ENCODE data around the gene MAP3K20. TPM values are rescaled to one million over a fixed set of nuclear protein-coding genes. Genes with fewer than 3 reads are reported as not detected.

Gene MAP3K20
- total RNA-seq, 1 experiment from 2014 or later: 40.0 TPM

GRCh38 chr2:173027181-173028128 is 48.2 kb upstream of the MAP3K20 start:
- Histone ChIP-seq H3K27me3 (replicated peaks; ENCODE audit: insufficient read depth, low read depth, low read length, poor library complexity) (no peaks in the 10 kb centered on the region), H3K27ac (ENCODE audit: low read depth, low read length, poor library complexity, severe bottlenecking) (no peak overlapping the region), H3K36me3 (ENCODE audit: insufficient read depth, low read length, poor library complexity, severe bottlenecking) (no peaks in the 10 kb centered on the region), H3K9me3 (ENCODE audit: low read depth, low read length, poor library complexity, severe bottlenecking) (no peaks in the 10 kb centered on the region), H3K4me1 (ENCODE audit: insufficient read depth, low read length, poor library complexity, severe bottlenecking) (no peaks in the 10 kb centered on the region), H3K4me3 (ENCODE audit: low read depth, low read length, poor library complexity, severe bottlenecking) (no peak overlapping the region)
- ChIA-PET CTCF (interaction anchor here (0.6 to 2.5 kb wide), 4 partner anchors 180 to 422 kb away, joined by 3 to 27 read pairs (median 3); no protein-coding TSS in a partner anchor), POLR2A (ENCODE audit: low non-redundant PET) (interaction anchor here (0.6 kb wide), 2 partner anchors 130 to 137 kb away, joined by 4 to 5 read pairs; no protein-coding TSS in a partner anchor)
- no TSS peak for BruUV-seq (replicated peaks)
- intact Hi-C loops (cut with micrococcal nuclease; ENCODE audit: unreplicated experiment): loop anchor here (1.0 to 10.0 kb wide), 5 partner anchors 50 to 1317 kb away; partner anchors contain the start of genes CDCA7 and MAP3K20
- peak; percentile 87 for DNase-seq (ENCODE audit: low spot score)
- TF ChIP-seq EZH2 (IDR thresholded peaks at IDR 0.05; ENCODE audit: borderline replicate concordance, low read depth, low read length, poor library complexity, severe bottlenecking): no peak
- peak; percentile 94 for TF ChIP-seq CTCF (conservative IDR thresholded peaks at IDR 0.05; ENCODE audit: low read depth, low read length)

- POLR2A ChIA-PET (ENCODE audit: low non-redundant PET): interaction anchor here (0.6 kb wide), 2 partner anchors 129 to 138 kb away, joined by 4 to 5 read pairs; no protein-coding TSS in a partner anchor
- H3K4me3 ChIP-seq (ENCODE audit: low read depth, low read length, poor library complexity, severe bottlenecking): no peak overlapping the region
- no peak for TF ChIP-seq CTCF (conservative IDR thresholded peaks at IDR 0.05; ENCODE audit: low read depth, low read length)
- TF ChIP-seq EZH2 (IDR thresholded peaks at IDR 0.05; ENCODE audit: borderline replicate concordance, low read depth, low read length, poor library complexity, severe bottlenecking): no peak
These were observed 47.5 kb upstream of the MAP3K20 start for GRCh38 chr2:173028141-173028540.

GRCh38 chr2:173028671-173029070 is 47.0 kb upstream of the MAP3K20 start:
- no peak overlapping the region for H3K4me3 ChIP-seq (ENCODE audit: low read depth, low read length, poor library complexity, severe bottlenecking)
- no peak for DNase-seq (ENCODE audit: low spot score)
- TF ChIP-seq EZH2 (IDR thresholded peaks at IDR 0.05; ENCODE audit: borderline replicate concordance, low read depth, low read length, poor library complexity, severe bottlenecking) (no peak), CTCF (conservative IDR thresholded peaks at IDR 0.05; ENCODE audit: low read depth, low read length) (no peak)
- no peaks in the 10 kb centered on the region for H3K9me3 ChIP-seq (ENCODE audit: low read depth, low read length, poor library complexity, severe bottlenecking)
- no peaks in the 10 kb centered on the region for H3K27me3 ChIP-seq (replicated peaks; ENCODE audit: insufficient read depth, low read depth, low read length, poor library complexity)
- intact Hi-C loops (cut with micrococcal nuclease; ENCODE audit: unreplicated experiment): loop anchor here (5.0 to 10.0 kb wide), 4 partner anchors 49 to 1316 kb away; partner anchors contain the start of genes CDCA7 and MAP3K20
- POLR2A ChIA-PET (ENCODE audit: low non-redundant PET): no interaction called here
- CTCF ChIA-PET: interaction anchor here (0.6 to 1.5 kb wide), 2 partner anchors 144 to 182 kb away, joined by 3 to 5 read pairs; no protein-coding TSS in a partner anchor
- no peak overlapping the region for H3K27ac ChIP-seq (ENCODE audit: low read depth, low read length, poor library complexity, severe bottlenecking)
- no peaks in the 10 kb centered on the region for H3K4me1 ChIP-seq (ENCODE audit: insufficient read depth, low read length, poor library complexity, severe bottlenecking)
- BruUV-seq (replicated peaks): no TSS peak
- no peaks in the 10 kb centered on the region for H3K36me3 ChIP-seq (ENCODE audit: insufficient read depth, low read length, poor library complexity, severe bottlenecking)

More at GRCh38 chr2:173028141-173028540, 47.5 kb upstream of the MAP3K20 start:
- no peak for DNase-seq (ENCODE audit: low spot score)
- Histone ChIP-seq H3K27me3 (replicated peaks; ENCODE audit: insufficient read depth, low read depth, low read length, poor library complexity) (no peaks in the 10 kb centered on the region), H3K36me3 (ENCODE audit: insufficient read depth, low read length, poor library complexity, severe bottlenecking) (no peaks in the 10 kb centered on the region), H3K27ac (ENCODE audit: low read depth, low read length, poor library complexity, severe bottlenecking) (no peak overlapping the region), H3K4me1 (ENCODE audit: insufficient read depth, low read length, poor library complexity, severe bottlenecking) (no peaks in the 10 kb centered on the region), H3K9me3 (ENCODE audit: low read depth, low read length, poor library complexity, severe bottlenecking) (no peaks in the 10 kb centered on the region)
- intact Hi-C loops (cut with micrococcal nuclease; ENCODE audit: unreplicated experiment): loop anchor here (5.0 to 10.0 kb wide), 4 partner anchors 49 to 1317 kb away; partner anchors contain the start of genes CDCA7 and MAP3K20
- no TSS peak for BruUV-seq (replicated peaks)
- CTCF ChIA-PET: interaction anchor here (0.6 to 2.5 kb wide), 3 partner anchors 179 to 421 kb away, joined by 3 to 27 read pairs (median 3); no protein-coding TSS in a partner anchor

All from A673 (cell line).